H1 (cell line): ENCODE measurements around the gene TAF1B.

Source experiments
- CBX5 ChIP-seq: fragments of 300-800, 300-1000 bp; sonication (generic); IDR thresholded peaks from 2 replicates; pipeline ENCODE4 v1.7.1; 2016; ENCODE audit warnings: antibody characterized with exemption, low read length, low read depth
- CTCF ChIP-seq, 3 experiments: IDR thresholded peaks; 1 replicate in 2 of 3; 2 replicates in 1 of 3; pipeline versions ENCODE4 v1.5.1 to v1.6.1; 2011; ENCODE audit warnings: low read length in 3 of 3, mild to moderate bottlenecking in 3 of 3, inconsistent platforms in 2 of 3, low read depth in 1 of 3, moderate library complexity in 1 of 3; ENCODE audit not compliant: insufficient read depth in 1 of 3; ENCODE audit errors: control extremely low read depth in 1 of 3
- POLR2A ChIP-seq, 2 experiments: IDR thresholded peaks; 1 replicate in 1 of 2; 2 replicates in 1 of 2; pipeline ENCODE4 v1.6.1; 2011; ENCODE audit warnings: low read depth in 2 of 2, low read length in 2 of 2, mild to moderate bottlenecking in 2 of 2; ENCODE audit errors: control extremely low read depth in 1 of 2
- RAD21 ChIP-seq, 2 experiments: IDR thresholded peaks in 1 of 2; conservative IDR thresholded peaks in 1 of 2; 2 replicates each; pipeline ENCODE4 v1.6.1; 2011; ENCODE audit warnings: low read depth in 2 of 2, low read length in 2 of 2, improper control_type of control experiment in 1 of 2, inconsistent platforms in 1 of 2, mild to moderate bottlenecking in 1 of 2, moderate library complexity in 1 of 2
- SIN3A ChIP-seq, 2 experiments: IDR thresholded peaks in 1 of 2; conservative IDR thresholded peaks in 1 of 2; 2 replicates each; pipeline ENCODE4 v1.6.1; 2011 to 2012; ENCODE audit warnings: low read length in 2 of 2, improper control_type of control experiment in 1 of 2, low read depth in 1 of 2, mild to moderate bottlenecking in 1 of 2
- SP1 ChIP-seq: IDR thresholded peaks from 2 replicates; pipeline ENCODE4 v1.6.1; 2011; ENCODE audit warnings: low read depth, low read length
- TBP ChIP-seq: IDR thresholded peaks from 2 replicates; pipeline ENCODE4 v1.6.1; 2011; ENCODE audit warnings: low read depth, low read length, improper control_type of control experiment

GRCh38 chr2:9964334-9964980, 121.2 kb downstream of the TAF1B start:
- TF ChIP-seq POLR2A (IDR thresholded peaks at IDR 0.05; ENCODE audit: control extremely low read depth in 1 of 2, low read depth in 2 of 2, low read length in 2 of 2) (no peak), TBP (no peak), CTCF (IDR thresholded peaks at IDR 0.05; ENCODE audit: control extremely low read depth in 1 of 3, insufficient read depth in 1 of 3, low read depth in 1 of 3, low read length in 3 of 3) (no peak), RAD21 (IDR thresholded peaks at IDR 0.05 in 1 of 2, conservative IDR thresholded peaks at IDR 0.05 in 1 of 2; ENCODE audit: low read depth in 2 of 2, low read length in 2 of 2) (no peak), SIN3A (conservative IDR thresholded peaks at IDR 0.05 in 1 of 2, IDR thresholded peaks at IDR 0.05 in 1 of 2; ENCODE audit: low read depth in 1 of 2, low read length in 2 of 2) (no peak), SP1 (no peak), CBX5 (no peak)
